K562 (cell line): ENCODE measurements around the gene NAP1L1. TPM values are rescaled to one million over a fixed set of nuclear protein-coding genes. Genes with fewer than 3 reads are reported as not detected.

Experiments used
- ATAC-seq: fragments of 200-7000 bp; cut with Tn5 transposase; 3 replicates; pipeline ENCODE4 v1.9.1; 2020; ENCODE audit warnings: moderate library complexity
- BruUV-seq: library from RNA; stranded (reverse); fragments of 400-500 nt; replicated peaks from 2 replicates; lab custom pipeline; 2021; lab: Mats Ljungman, UMichigan
- CTCF ChIA-PET: fragments of 300-600 bp; formaldehyde crosslinking; extraction: SDS; loops from one replicate; lab custom pipeline; 2021; ENCODE audit warnings: low intra/inter-chr PET ratio; lab: Yijun Ruan, JAX
- POLR2A ChIA-PET: fragments of 300-600, 350-650 bp; sonication (Branson Sonifier 250); formaldehyde crosslinking; extraction: SDS; loops from one replicate; lab custom pipeline; 2021; ENCODE audit warnings: antibody characterized with exemption, inconsistent platforms; lab: Yijun Ruan, JAX
- DNase-seq, 4 experiments: peaks; one replicate each; pipeline versions ENCODE4 v3.0.0 to v3.0.0-alpha.2; 2011 to 2018; ENCODE audit warnings: low spot score in 3 of 4, mixed read lengths in 3 of 4; ENCODE audit errors: extremely low read depth in 1 of 4
- FAIRE-seq: peaks from 2 replicates; lab custom pipeline; 2011; peaks lifted over from hg19 to GRCh38; lab: Jason Lieb, UNC
- H2AFZ ChIP-seq: 2 replicates; pipeline ENCODE4 v1.6.0; 2011; ENCODE audit warnings: low read depth, low read length, control low read depth, inconsistent platforms
- H3K27ac ChIP-seq: fragments of 200-600 bp; 3 replicates; pipeline ENCODE4 v1.8.0; 2011; ENCODE audit warnings: low read depth, mild to moderate bottlenecking, control low read depth, inconsistent platforms, low read length, moderate library complexity, mixed read lengths; ENCODE audit errors: extremely low read depth
- H3K27me3 ChIP-seq, 2 experiments: fragments of 300-600 bp in 1 of 2; 2 replicates in 1 of 2; 3 replicates in 1 of 2; pipeline versions ENCODE4 v1.6.0 to v1.8.0; 2011; ENCODE audit warnings: inconsistent platforms in 2 of 2, low read length in 2 of 2, mild to moderate bottlenecking in 1 of 2, mixed read lengths in 1 of 2, moderate library complexity in 1 of 2; ENCODE audit not compliant: control insufficient read depth in 2 of 2, insufficient read depth in 2 of 2
- H3K36me3 ChIP-seq: fragments of 300-600 bp; 3 replicates; pipeline ENCODE4 v1.8.0; 2011; ENCODE audit warnings: mild to moderate bottlenecking, low read length, inconsistent platforms; ENCODE audit not compliant: control insufficient read depth, insufficient read depth
- H3K4me1 ChIP-seq, 2 experiments: fragments of 200-600 bp in 1 of 2; replicated peaks in 1 of 2; 2 replicates in 1 of 2; 3 replicates in 1 of 2; pipeline versions ENCODE4 v1.5.1 to v1.8.0; 2011; ENCODE audit warnings: inconsistent platforms in 2 of 2, low read length in 2 of 2, mild to moderate bottlenecking in 1 of 2, mixed read lengths in 1 of 2, moderate library complexity in 1 of 2; ENCODE audit not compliant: control insufficient read depth in 2 of 2, insufficient read depth in 2 of 2
- H3K4me2 ChIP-seq: 2 replicates; pipeline ENCODE4 v1.6.1; 2011; ENCODE audit warnings: low read length, control low read depth, inconsistent platforms, mixed read lengths; ENCODE audit not compliant: insufficient read depth
- H3K4me3 ChIP-seq: fragments of 200-600 bp; sonication (generic), shearing (Covaris generic); 2 replicates; pipeline ENCODE4 v1.5.1; 2016; ENCODE audit warnings: control low read depth, inconsistent platforms
- H3K79me2 ChIP-seq: fragments of 200-600 bp; 3 replicates; pipeline ENCODE4 v1.8.0; 2011; ENCODE audit warnings: low read length, inconsistent platforms; ENCODE audit not compliant: control insufficient read depth, insufficient read depth
- H3K9ac ChIP-seq, 2 experiments: 2 replicates each; pipeline versions ENCODE4 v1.6.0 to v1.6.1; 2011; ENCODE audit warnings: low read depth in 2 of 2, low read length in 2 of 2, control low read depth in 1 of 2, inconsistent platforms in 1 of 2, mild to moderate bottlenecking in 1 of 2, mixed read lengths in 1 of 2; ENCODE audit not compliant: insufficient read depth in 1 of 2
- H3K9me1 ChIP-seq: one replicate; pipeline ENCODE4 v1.6.0; 2011; ENCODE audit warnings: inconsistent platforms, mild to moderate bottlenecking, low read length, moderate library complexity; ENCODE audit not compliant: control insufficient read depth, insufficient read depth
- H3K9me3 ChIP-seq: replicated peaks from 2 replicates; pipeline ENCODE4 v1.5.1; 2011; ENCODE audit warnings: low read depth, low read length, inconsistent platforms; ENCODE audit not compliant: control insufficient read depth, insufficient read depth
- H4K20me1 ChIP-seq: replicated peaks from 2 replicates; pipeline ENCODE4 v1.6.1; 2011; ENCODE audit warnings: low read length, inconsistent platforms, mixed read lengths; ENCODE audit not compliant: control insufficient read depth, insufficient read depth
- CHD1 ChIP-seq: fragments of 200-600 bp; sonication (generic); IDR thresholded peaks from one replicate; pipeline ENCODE4 v1.6.1; 2012; ENCODE audit warnings: mild to moderate bottlenecking, moderate library complexity, low read length, inconsistent platforms
- DNMT1 ChIP-seq: fragments of 450-650 bp; IDR thresholded peaks from 2 replicates; pipeline ENCODE4 v1.6.1; 2016; ENCODE audit warnings: antibody characterized with exemption, mild to moderate bottlenecking
- EZH2 ChIP-seq: IDR thresholded peaks from 2 replicates; pipeline ENCODE4 v1.6.1; 2012; ENCODE audit warnings: low read depth, mild to moderate bottlenecking, inconsistent platforms, low read length, borderline replicate concordance
- SMARCE1 ChIP-seq: fragments of 450-650 bp; IDR thresholded peaks from 2 replicates; pipeline ENCODE4 v1.7.1; 2016; ENCODE audit warnings: mild to moderate bottlenecking
- ZNF165 ChIP-seq: fragments of 250-450 bp; sonication (Bioruptor Pico); IDR thresholded peaks from 2 replicates; pipeline ENCODE4 v1.4.0; 2020; ENCODE audit warnings: borderline replicate concordance
- ZNF77 ChIP-seq: fragments of 250-450 bp; sonication (Bioruptor Pico); IDR thresholded peaks from 2 replicates; pipeline ENCODE4 v1.5.0; 2020
- WGBS: fragments of 100-300 bp; shearing (Covaris generic); methylation state at CpG from one replicate; pipeline ENCODE4 v1.1.6; 2016; ENCODE audit warnings: low coverage, mixed read lengths; ENCODE audit not compliant: insufficient coverage; ENCODE audit errors: missing lambda C conversion rate; 5-methylcytosine and 5-hydroxymethylcytosine counted together
- in situ Hi-C: fragments of 300-500 bp; cut with MboI; formaldehyde crosslinking; loops from 4 replicates; pipeline ENCODE4 v1.15.0; 2018; ENCODE audit warnings: inconsistent platforms, mixed read lengths
- intact Hi-C: fragments of 100-400 bp; cut with micrococcal nuclease; formaldehyde crosslinking; loops from 2 replicates; pipeline ENCODE4 v1.14.2; 2022
- polyA plus RNA-seq, 8 experiments: library from polyadenylated mRNA; depleted of rRNA in 4 of 8; stranded (reverse) in 5 of 8; unstranded in 3 of 8; fragments of >200 nt; fragmentation: Nextera tagmentation in 2 of 8; fragmentation: Illumina TruSeq in 1 of 8; extraction: Ambion mirVana in 2 of 8; extraction: Trizol in 1 of 8; gene quantifications; 2 replicates each; pipeline versions ENCODE4 v1.2.1 to v1.2.3, GENCODE V29; 2011 to 2014; ENCODE audit warnings: inconsistent platforms in 1 of 8, missing spikeins in 1 of 8
- total RNA-seq, 7 experiments: library from RNA; depleted of rRNA in 6 of 7; stranded (reverse); fragments of >200 nt in 6 of 7; fragmentation: Illumina TruSeq in 2 of 7; extraction: Trizol in 2 of 7; gene quantifications; 2 replicates each; pipeline versions ENCODE4 v1.2.1 to v1.2.3, GENCODE V29; 2011 to 2021; ENCODE audit warnings: low replicate concordance in 1 of 7
- TF ChIP-seq, protein P1 (sequence below): fragments of 250-450 bp; sonication (Bioruptor Pico); IDR thresholded peaks from 2 replicates; pipeline ENCODE4 v1.5.1; 2021; ENCODE audit warnings: mild to moderate bottlenecking

Gene NAP1L1
- total and polyA plus RNA-seq, 9 of the 15 experiments (the other 6 are each of a cell fraction or from before 2014, with no cell fraction given) = 287 to 747 (median 450) TPM

DNA sequence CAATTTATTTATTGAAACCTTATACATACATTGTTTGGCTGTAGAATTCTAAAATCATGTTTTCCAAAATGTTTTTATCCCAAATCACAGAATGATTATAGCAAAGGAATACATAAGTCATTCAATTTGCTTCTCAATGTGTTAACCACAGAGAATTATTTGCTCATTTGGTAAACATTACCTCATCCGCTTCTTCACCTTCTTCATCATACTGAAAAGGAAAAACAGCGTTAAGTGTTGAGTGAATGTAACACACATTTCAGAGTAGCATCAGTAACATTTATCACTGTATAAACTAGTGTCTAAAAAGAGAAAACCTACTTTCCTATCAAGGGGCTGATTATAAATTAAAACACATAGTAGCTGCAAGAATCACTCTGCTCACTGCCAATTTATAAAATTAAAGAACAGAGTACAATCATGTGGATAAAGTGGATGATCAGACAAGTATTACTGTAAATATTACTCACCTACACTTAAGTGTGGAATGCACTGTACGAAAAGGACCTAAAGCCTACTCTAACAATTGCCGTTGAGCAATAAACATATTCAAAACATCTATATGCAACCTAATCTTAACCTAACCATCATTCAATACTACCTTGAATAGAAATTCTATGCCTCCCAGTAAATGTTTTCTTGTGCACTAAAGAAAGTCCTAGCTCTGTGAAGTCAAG is 34.8 kb downstream of the NAP1L1 start (continued):
- TF ChIP-seq EZH2 (no peak), SMARCE1 (no peak), ZNF77 (CRISPR knock-in tag) (no peak)
- TF ChIP-seq, protein P1, sequence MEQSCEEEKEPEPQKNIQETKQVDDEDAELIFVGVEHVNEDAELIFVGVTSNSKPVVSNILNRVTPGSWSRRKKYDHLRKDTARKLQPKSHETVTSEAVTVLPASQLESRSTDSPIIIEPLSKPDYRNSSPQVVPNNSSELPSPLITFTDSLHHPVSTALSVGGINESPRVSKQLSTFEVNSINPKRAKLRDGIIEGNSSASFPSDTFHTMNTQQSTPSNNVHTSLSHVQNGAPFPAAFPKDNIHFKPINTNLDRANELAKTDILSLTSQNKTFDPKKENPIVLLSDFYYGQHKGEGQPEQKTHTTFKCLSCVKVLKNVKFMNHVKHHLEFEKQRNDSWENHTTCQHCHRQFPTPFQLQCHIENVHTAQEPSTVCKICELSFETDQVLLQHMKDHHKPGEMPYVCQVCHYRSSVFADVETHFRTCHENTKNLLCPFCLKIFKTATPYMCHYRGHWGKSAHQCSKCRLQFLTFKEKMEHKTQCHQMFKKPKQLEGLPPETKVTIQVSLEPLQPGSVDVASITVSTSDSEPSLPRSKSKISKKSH (CRISPR knock-in tag) = no peak

DNA sequence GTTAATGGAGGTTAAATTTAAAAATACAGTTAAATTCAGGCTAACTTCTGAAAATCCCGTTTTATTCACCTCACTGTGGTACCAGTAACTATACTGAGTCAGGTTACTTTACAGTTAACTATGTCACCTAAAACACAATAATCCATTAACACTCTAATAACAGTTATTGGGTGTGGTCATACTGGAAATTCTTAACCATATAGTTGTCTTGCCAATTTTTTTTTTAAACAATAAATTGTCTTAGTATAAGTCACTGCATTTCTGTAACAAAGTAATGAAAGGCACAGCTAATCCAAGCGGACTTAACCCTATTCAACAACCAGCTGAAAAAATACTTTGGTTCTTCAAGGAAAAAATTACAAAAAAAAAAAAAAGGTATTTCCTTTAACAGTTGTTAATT is 36.7 kb downstream of the NAP1L1 start:
- Histone ChIP-seq H2AFZ (no peak overlapping the region), H3K27ac (no peak overlapping the region), H3K9ac (no peak overlapping the region), H3K4me2 (no peak overlapping the region), H3K9me3 (no peaks in the 10 kb centered on the region), H3K27me3 (no peaks in the 10 kb centered on the region), H3K4me1 (no peaks in the 10 kb centered on the region), H3K36me3 (peaks cover 82% of the 10 kb centered on the region)
- ChIA-PET CTCF (no interaction called here), POLR2A (interaction anchor here (0.6 to 1.1 kb wide), 3 partner anchors 9 to 551 kb away, joined by 3 read pairs; no protein-coding TSS in a partner anchor)
- BruUV-seq = no TSS peak
- WGBS = 92% methylated on average over 2 of the region's 2 CpGs
- no peak for TF ChIP-seq CHD1
- no peak for TF ChIP-seq ZNF165 (CRISPR knock-in tag)
- no peak for TF ChIP-seq DNMT1
- TF ChIP-seq, all 486 proteins: peak for 0
- intact Hi-C loops = no loop called here
- ATAC-seq (no peak), FAIRE-seq (no peak), DNase-seq (no peak)
- in situ Hi-C loops = loop anchor here (25.0 kb wide), 1 partner anchor 710 kb away; the partner anchor contains the start of genes CAPS2 and GLIPR1L1
- H3K79me2 ChIP-seq = no peaks in the 10 kb centered on the region
- no peaks in the 10 kb centered on the region for H4K20me1 ChIP-seq
- H3K4me3 ChIP-seq = no peak overlapping the region
- no peaks in the 10 kb centered on the region for H3K9me1 ChIP-seq
